HG03460 (cell line): Measurements from ENCODE around the gene KLK8.

ENCODE experiments used
- ATAC-seq: cut with Tn5 transposase; IDR thresholded peaks from one replicate; pipeline ENCODE4 v1.9.1; 2021; ENCODE audit not compliant: unreplicated experiment

The KLK8 gene

DNA sequence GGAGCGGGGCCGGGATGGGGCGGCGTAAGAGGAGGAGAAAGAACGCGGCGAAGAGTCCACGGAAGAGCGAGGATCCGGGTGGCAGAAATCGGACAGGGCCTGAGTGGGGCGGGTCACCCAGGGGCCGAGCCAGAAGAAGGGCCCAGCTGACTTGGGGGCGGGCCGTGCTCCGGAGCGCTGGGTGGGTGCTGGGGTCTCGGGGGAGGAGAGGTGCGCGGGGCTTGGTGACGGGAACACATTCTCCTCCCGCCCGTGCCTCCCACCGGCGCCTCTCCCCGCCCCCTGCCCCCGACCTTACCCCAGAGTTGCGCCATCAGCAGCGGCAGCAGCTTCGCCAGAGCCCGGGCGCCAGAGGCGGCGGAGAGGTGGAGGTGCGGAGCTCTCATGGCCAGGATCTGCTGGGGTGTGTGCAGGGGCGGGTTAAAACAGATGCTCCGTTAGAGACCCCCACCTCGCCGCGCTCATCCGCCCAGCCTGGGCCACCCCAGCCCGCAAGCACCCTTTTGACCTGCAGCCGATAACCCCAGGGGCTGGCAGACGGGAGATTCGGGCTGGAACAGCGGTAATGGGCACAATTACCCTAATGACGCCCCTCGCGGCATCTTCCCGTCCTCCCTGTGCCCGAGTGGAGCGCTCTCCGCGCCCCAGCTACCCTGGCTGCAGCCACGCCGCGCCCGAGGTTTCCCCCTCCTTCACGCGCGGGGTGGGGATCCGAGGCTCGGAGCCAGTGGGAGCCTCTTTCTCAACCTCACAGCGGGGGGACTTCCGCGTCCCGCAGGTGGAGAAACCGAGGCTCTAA lies 17.5 kb upstream of the KLK8 start:
- no peak for ATAC-seq

DNA sequence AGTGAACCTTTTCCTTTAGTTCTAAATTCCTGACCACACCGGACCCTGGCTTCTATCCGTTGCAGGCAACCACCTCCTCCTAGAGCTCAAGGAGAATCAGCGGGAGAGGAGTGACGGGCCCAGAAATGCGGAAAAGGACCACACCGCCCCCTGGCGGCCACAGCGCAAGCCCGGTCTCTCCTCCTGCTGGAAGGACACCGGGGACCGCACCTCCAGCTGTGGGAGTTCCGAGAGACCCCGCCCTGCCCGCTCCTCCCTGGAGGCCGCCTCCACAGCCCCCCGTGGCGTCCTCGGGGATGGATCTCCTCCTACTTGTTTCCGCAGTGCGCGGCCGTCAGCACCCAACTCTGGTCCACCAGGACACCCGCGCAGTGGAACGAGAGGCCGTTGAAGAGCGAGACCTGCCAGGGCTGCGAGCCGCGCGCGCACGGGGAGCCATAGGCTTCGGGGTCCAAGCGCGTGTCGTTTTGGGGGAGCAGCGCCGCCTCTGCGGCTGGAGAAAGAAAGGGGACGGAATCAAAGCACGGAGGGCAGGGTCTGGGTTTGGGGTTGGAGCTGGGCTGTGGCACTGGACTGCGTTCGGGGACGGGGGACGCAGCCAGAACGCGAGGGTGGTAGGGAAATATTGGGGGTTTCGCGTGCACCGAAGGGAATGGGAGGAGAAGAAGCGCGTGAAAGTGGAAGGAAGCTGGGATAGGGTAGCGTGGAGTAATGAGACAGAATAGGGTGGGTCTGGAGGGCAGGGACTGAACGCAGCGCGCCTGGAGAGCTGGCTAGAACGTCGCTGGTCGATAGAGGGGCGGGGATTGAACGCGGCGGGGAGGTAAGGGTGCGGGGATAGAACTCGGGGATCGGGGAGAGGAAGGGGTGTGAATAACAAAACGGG lies 15.6 kb upstream of the KLK8 start:
- no peak for ATAC-seq

DNA sequence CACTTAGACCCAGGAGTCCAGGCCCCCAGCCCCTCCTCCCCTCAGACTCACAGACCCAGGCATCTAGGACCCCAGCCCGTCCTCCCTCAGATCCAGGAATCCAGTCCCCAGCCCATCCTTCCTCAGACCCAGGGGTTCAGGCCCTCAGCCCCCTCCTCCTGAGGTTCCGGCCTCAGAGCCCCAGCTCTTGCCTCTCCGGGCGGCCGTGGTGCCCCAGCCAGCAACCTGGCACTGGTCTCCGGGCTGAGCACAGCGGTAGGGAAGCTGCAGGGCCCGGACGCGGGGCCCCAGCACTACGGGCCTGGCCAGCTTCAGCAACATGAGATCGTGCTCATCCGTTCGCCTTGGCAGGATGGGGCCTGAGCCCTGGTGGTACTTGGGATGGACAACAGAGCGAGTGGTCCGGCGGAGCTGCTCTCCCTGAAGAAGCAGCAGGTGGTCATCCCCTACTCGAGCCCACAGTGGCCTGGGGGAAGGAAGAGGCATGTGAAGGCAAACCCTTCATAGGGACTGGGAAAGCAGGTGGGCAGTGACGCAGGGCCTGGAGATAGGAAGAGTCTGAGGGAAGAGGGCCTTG lies 14.4 kb upstream of the KLK8 start:
- ATAC-seq, result no peak

DNA sequence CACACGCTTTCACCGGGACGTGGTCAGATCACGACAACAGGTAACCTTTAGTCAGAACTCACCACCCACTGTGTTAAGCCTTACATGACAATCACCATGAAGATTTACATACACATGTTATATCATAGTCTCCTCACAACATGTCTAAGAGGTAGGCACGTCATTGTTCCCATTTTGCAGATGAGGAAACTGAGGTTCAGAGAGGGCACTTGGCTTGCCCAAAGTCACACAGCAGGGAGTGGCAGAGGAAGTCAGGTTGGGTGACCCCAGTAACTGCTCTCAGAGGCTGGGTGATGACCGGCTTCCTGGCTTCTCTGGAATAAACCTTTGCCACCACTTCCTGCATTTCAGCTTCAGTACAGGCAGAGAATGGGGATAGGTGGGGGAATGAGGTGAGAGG lies 12.8 kb upstream of the KLK8 start:
- no peak for ATAC-seq

DNA sequence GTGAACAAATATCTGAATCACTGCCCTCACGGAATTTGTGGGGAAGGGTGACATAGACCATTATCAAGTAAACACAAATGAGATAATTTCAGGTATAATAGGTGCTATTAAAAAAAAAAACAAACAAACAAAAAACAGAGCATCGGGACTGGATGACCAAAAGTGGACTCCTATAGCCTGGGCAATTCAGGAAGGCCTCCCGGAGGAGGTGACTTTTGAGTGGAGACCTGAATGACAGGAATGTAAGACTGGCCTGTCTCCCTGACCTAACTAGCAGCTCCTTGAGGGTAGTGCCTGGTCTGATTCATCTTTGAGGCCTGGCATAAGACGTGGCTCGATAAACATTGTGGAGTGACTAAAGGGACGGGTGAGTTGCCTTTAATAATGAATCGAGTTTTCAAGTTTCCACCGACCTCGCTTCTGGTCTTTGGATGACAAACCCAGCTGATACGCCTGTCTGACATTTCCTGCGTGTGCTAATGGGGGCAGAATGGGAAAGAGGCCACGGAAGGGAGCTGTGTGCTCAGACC lies 11.3 kb upstream of the KLK8 start:
- ATAC-seq, result no peak

DNA sequence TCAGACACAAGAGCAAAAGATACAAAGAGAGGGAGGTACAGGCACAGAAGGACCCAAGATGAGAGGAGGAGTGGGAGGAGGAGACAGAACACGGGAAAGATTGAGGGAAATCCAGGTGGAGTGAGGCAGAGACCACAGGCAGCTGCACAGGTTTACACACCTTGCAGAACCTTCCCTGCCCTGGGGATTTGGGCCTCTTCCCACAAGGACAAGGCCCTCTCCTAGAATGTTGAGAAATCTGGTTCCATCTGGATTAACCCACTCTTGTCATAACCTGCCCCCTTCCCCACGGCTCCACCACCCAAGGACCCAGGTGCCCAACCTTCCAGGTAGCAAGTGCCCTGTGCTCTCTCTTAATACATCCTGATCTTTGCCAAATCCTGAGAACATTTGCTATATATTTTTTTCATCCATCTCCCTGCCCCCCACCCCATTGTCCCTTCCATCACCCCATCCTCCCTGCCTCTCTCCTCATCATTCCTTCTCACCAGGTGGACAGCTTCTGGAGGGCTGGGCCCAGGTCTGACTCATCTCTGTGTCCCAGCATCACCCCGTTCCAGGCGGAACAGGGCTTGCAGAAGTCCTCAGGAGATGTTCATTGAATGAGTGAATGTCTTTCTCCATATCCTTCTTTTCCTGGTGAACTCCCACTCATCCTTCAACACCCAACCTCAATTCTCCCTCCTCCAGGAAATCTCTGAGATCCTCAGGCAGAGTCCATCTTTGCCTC lies 8.8 kb upstream of the KLK8 start:
- no peak for ATAC-seq

DNA sequence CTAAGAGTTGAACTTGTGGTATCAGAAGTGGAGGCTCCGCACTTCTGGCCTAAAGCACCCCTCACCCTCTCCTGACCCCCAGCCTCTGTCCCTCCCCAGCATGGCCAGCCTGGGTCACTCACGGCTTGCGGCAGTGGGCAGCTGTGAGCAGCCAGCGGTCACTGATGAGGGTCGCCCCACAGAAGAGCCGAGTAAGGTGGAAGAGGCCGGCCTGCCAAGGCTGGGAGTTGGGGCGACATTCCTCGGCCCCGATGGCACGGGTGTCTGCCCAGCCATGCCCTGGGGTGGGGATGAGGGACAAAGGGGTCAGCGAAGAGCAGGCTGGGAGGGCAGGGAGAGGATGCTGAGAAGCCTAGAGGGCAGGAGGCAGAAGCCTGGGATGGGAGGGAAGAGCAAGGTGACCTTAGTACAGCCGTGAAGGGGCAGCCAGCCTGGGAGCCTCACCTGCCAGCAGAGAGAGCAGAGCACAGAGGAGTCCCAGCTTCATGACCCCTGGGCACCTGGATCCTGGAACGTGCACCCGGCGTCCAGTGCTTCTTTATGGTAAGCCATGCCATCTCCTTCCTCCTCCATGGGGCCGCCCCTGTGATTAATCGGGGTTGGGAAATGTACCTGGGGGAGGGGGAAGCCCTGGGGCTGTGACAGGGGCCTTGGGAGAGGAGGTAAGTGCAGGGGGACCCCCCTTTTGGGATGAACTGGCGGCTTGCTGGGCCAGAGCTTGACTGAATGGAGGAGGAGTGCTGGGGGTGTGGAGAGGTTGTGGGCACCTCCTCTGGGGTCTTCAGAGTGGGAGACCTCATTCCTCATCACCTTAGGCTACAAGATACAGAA lies 7.9 kb upstream of the KLK8 start:
- ATAC-seq, result no peak

DNA sequence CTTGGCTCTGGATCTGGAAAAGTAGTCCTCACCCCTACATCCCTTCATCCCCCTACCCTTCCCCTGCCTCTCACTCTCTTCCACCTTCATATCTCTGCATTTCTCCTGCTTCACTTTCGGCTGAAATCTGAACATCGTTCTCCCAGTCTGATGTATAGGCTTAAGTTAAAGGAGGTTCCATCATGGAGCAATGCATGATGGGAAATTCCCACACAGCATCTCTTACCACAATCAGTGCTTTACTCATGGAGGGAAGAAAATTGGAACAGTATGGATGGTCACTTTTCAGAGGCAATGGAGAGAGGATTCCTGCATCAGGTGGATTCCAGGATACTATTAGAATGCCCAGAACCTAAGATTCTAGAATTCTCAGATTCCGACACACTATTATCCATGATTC lies 6.1 kb upstream of the KLK8 start:
- no peak for ATAC-seq

DNA sequence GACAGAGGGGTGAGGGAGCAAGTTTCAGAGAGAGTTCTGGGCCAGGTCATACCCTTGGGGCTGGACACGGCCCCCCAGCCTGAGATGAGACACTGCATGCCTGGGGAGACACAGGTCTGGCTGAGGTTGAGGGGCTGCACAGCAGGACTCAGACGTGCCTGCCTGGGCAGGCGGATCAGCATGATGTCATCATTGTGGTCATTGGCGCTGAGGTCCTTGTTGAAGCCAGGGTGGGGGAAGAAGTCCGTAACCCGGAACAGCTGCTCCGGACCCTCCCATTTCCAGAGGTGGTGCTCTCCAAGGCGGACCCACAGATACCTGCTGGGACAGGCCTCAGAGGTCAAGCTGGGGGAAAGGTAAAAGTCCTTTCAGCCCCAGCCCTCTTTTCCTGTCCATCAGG lies 5.0 kb upstream of the KLK8 start:
- ATAC-seq, result no peak

DNA sequence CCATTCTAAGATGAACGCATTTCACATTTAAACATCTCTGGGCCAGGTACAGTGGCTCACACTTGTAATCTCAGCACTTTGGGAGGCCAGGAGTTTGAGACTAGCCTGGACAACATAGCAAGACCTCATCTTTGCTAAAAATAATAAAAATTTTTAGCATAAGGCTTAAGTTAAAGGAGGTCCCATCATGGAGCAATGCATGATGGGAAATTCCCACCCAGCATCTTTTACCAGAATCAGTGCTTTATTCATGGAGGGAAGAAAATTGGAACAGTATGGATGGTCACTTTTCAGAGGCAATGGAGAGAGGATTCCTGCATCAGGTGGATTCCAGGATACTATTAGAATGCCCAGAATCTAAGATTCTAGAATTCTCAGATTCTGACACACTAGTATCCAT lies 3.8 kb upstream of the KLK8 start:
- no peak for ATAC-seq

DNA sequence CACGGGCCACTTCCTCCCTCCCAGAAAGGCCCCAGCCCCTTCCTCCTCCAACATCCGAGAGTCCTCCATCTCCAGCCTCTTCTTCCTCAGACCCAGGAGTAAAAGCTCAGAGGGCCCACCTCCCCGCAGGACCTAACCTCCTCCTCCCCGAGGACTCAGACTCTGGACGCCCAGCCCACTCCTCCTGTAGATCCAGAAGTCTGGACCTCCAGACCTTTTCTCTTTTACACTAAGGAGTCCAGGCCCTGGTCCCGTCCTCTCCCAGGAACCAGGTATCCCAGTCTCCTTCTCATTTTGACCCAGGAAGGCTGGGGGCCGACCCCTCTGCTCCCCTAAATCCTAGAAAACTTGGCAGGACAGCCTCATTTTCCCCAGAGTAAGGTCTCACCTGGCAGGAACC lies 1.9 kb upstream of the KLK8 start:
- no peak for ATAC-seq

DNA sequence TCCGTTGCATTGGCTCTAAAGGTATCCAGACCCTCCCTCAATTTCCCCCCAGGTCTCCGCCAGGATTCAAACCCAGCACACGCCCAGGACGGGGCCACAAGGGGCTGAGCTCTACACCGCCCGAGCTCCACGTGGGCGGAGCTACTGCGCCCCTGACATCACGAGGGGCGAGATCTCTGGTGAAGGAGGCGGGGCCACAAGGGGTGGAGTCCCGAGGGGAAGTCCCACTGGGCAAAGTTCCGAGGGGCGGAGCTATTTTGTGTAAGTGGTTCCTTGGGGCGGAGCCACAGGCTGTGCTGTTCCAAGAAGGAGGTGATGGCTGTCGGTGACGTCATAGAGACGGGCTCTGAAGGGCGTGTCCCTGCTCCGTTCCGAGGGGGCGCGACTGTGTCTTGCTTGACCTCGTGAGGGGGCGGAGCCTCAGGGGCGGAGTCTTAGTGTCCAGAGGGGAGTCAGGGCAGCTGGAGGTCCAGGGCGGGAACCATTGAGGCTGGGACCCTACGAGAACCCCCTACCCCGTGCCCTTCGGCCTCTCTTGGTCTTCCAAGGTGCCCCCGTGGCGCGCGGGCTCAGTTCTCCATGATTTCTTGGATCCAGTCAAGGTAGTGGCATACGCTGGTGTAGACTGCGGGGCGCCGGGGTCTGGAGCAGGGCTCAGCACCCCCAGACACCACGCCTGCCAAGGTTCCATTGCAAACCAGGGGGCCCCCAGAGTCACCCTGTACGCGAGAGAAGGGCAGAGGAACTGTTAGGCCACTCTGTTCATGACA lies 1.3 kb upstream of the KLK8 start:
- ATAC-seq, result no peak

DNA sequence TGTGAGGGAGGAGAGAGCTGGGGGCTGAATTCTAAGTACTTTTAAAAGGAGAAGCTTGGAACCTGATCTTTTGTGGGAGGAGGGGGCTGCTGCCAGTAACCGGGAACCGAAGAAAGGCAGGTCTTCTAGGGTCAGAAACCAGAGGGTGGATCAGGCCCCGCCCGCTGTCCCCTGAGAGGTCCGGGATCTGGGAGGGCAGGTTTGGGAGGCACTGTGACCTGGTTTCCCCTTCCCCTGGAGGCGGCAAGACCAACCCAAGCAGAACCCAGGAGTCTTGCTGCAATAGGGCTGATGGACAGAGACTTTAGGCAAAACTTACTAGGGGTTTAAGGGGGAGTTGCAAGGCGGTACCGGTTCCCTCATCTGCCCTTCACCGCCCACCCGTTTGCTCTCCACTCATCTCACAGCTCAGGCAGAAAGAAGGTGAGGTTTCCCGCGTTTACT lies 707 bp upstream of the KLK8 start:
- no peak for ATAC-seq

DNA sequence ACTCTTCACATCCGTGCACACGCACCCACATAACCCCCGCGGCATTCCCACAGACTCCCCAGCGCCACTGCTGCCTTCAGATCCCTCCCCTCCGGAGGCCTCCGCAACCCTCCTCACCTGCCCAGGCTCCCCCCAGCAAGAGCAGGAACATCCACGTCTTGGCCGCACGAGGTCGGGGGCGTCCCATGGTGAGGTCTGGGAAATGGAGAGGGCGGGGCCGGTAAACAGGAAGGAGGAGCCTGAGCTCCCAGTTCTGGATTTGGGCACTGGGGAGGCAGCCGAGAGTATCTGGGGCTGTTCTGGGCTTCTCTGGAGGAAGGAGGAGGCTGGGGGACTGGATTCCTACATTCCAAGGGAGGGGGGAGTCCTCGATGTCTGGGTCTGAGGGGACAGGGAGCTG lies 423 bp downstream of the KLK8 start:
- ATAC-seq, result no peak

DNA sequence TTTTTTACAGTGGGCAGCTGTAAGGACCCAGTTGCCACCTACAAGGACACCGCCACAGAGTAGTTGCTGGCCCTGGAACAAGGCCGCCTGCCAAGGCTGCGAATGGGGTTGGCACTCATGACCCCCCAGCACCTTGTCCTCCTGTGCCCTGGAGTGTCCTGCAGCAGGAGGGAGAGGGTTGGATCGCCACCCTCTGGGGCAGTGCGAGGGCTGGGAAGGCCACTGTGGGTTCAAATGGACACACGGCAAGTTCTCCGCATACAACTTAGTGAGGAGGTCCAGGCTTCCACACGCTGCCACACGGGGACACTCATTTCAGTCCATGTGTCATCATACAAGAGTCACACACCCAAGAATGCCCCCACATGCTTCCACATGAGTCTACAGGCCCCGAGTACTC lies 978 bp downstream of the KLK8 start:
- ATAC-seq, result no peak

DNA sequence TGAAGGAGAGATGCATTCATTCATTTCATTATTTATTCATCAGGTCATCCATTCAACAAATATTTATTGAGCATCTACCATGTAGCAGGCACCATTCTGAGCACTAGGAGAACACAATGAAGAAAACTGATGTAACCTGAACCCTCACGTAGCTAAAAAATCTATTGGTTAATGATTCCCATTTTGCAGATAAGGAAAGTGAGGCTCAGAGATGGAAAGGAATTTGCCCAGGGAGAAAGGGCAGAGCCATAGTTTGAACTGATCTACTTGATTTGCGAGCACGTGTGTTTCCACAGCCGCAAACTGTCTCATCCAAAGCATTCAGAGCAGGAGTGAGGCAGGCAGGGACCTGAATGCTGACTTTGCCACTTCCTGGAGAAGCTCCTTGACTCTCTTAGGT lies 2.7 kb downstream of the KLK8 start:
- ATAC-seq, result no peak

DNA sequence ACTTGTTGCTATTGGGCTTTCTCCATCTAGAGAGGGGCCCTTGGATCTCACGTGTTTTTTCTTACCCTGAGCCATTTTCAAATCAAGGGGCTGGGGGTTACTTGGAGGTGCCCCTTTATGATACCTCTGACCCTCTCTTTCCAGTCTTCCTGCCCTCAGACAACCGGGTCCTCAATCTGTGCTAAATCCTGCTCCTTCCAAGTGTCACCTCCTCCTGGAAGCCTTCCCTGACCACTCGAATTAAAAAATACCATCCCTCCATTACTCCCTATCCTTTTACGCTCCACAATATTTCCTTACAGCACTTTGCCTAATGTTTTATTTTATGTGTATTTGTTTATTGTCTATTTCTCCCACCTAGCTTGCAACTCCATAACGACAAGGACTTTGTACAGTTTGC lies 3.3 kb downstream of the KLK8 start:
- no peak for ATAC-seq

DNA sequence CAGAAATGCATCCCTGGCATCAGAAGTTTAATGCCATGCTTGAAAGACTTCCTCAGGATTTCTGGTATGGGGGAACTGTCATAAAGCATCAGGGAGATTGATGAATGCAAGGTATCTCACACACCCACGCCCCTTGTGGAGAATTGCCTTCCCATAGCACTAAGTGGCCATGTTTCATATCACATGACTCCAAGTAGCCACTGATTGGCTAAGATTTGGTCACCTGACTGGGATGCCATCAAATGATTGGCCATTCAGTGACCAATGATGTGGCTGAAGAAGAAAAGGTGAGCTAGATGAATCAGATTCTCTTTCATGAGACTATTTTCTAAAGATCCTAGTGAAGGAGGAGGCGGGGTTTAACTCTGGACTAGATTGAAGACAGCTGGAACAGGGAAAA lies 7.3 kb downstream of the KLK8 start:
- no peak for ATAC-seq

DNA sequence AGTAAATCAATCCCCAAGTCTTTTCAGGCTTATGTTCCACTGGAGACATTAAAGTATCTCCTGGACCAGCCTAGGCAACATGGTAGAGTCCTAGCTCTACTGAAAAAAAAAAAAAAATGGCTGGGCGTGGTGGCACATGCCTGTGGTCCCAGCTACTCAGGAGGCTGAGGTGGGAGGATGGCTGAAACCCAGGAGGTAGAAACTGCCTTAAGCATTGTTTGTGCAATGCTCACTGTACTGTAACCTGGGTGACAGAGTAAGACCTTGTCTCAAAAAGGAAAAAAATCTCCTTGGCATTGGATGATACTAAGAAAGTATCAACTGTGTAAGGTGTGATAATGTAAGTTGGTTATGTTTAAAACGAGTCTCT lies 8.8 kb downstream of the KLK8 start:
- ATAC-seq, result no peak
